T-helper 9 cell (primary cell): Measurements from ENCODE around the gene KRTAP1-5.
"Not testable (repeated sequence)": the region's sequence is repeated elsewhere in the genome, so short reads cannot be mapped to it uniquely, and the experiment has no call there.

Experiments used
- DNase-seq: peaks from one replicate; pipeline ENCODE4 v3.0.0-alpha.2; 2020

Gene KRTAP1-5

GRCh38 chr17:41046735-41047465, 19.9 kb upstream of the KRTAP1-5 start, which contains the start of gene KRTAP2-1:
TSS of gene KRTAP2-1 (minus strand) at chr17:41047316. CDS start at chr17:41047267, 49 bp downstream.
- not testable (repeated sequence) for DNase-seq

- no peak for DNase-seq
These were observed 15.9 kb upstream of the KRTAP1-5 start for GRCh38 chr17:41042953-41043352.

- not testable (repeated sequence) for DNase-seq
These were observed 14.0 kb upstream of the KRTAP1-5 start, which contains the start of gene KRTAP1-1 for GRCh38 chr17:41040783-41041571. TSS of gene KRTAP1-1 (minus strand) at chr17:41041450. CDS start at chr17:41041397, 53 bp downstream.

- DNase-seq: no peak
These were observed 10.9 kb upstream of the KRTAP1-5 start for GRCh38 chr17:41037853-41038350.

- DNase-seq: not testable (repeated sequence)
These were observed 7.4 kb upstream of the KRTAP1-5 start, which contains the start of gene KRTAP1-3 for GRCh38 chr17:41034346-41034935. TSS of gene KRTAP1-3 (minus strand) at chr17:41034874. CDS start at chr17:41034821, 53 bp downstream.

- no peak for DNase-seq
These were observed 2.7 kb upstream of the KRTAP1-5 start, which contains the start of gene KRTAP1-4 for GRCh38 chr17:41029633-41030245. TSS of gene KRTAP1-4 (minus strand) at chr17:41030195. CDS start at chr17:41030078, 117 bp downstream.

- no peak for DNase-seq
These were observed 2.3 kb downstream of the KRTAP1-5 start for GRCh38 chr17:41024697-41025096.

GRCh38 chr17:41020336-41020735, 6.7 kb downstream of the KRTAP1-5 start:
- DNase-seq: no peak

GRCh38 chr17:41019415-41019814, 7.6 kb downstream of the KRTAP1-5 start:
- DNase-seq: no peak

GRCh38 chr17:41018541-41018940, 8.5 kb downstream of the KRTAP1-5 start:
- DNase-seq: no peak

GRCh38 chr17:41016578-41017215, 10.3 kb downstream of the KRTAP1-5 start:
- DNase-seq: no peak

GRCh38 chr17:41015454-41015853, 11.6 kb downstream of the KRTAP1-5 start:
- no peak for DNase-seq

- no peak for DNase-seq
These were observed 13.4 kb downstream of the KRTAP1-5 start for GRCh38 chr17:41013606-41014005.

GRCh38 chr17:41013181-41013580, 13.8 kb downstream of the KRTAP1-5 start:
- DNase-seq: no peak

- no peak for DNase-seq
These were observed 14.5 kb downstream of the KRTAP1-5 start for GRCh38 chr17:41012326-41013120.

GRCh38 chr17:41010441-41010840, 16.6 kb downstream of the KRTAP1-5 start:
- no peak for DNase-seq

- DNase-seq: no peak
These were observed 17.1 kb downstream of the KRTAP1-5 start for GRCh38 chr17:41009936-41010335.

- DNase-seq: no peak
These were observed 17.7 kb downstream of the KRTAP1-5 start for GRCh38 chr17:41009301-41009760.

GRCh38 chr17:41008811-41009210, 18.2 kb downstream of the KRTAP1-5 start, which contains the start of gene KRTAP3-1:
TSS of gene KRTAP3-1 (minus strand) at chr17:41009128. CDS start at chr17:41009074, 54 bp downstream.
- no peak for DNase-seq

- no peak for DNase-seq
These were observed 22.6 kb downstream of the KRTAP1-5 start for GRCh38 chr17:41004397-41004796.

- no peak for DNase-seq
These were observed 23.1 kb downstream of the KRTAP1-5 start for GRCh38 chr17:41003926-41004325.
